GM19328 (cell line): Measurements from ENCODE around the gene PHKB.
"Not testable (repeated sequence)": the region's sequence is repeated elsewhere in the genome, so short reads cannot be mapped to it uniquely, and the experiment has no call there.

Experiments used
- ATAC-seq: cut with Tn5 transposase; IDR thresholded peaks from one replicate; pipeline ENCODE4 v1.9.1; 2021; ENCODE audit warnings: mild to moderate bottlenecking, moderate library complexity; ENCODE audit not compliant: unreplicated experiment

The PHKB gene

GRCh38 chr16:47499700-47500264, 38.7 kb downstream of the PHKB start:
- ATAC-seq, result no peak

GRCh38 chr16:47503936-47504335, 42.8 kb downstream of the PHKB start:
- no peak for ATAC-seq

DNA sequence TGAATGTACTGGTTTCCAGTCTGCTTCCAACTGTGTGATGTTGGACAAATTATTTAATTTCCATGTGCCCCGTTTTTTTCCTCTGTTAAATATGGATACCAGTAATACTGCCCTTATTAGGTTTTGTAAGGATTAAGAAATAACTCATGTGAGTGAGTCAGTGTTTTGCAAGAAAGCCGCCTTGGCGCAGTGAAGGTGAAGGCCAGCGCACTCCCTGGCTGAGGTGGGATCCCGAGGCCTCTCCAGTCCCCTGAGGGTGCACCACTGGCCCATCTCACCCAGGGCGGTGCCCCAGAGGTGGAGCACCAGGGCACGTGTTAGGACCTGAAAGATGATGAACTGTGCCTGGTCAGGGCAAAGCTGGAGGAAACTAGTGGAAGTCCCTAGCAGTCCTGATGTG, 43.5 kb downstream of the PHKB start:
- ATAC-seq, result no peak

GRCh38 chr16:47506800-47507199, 45.7 kb downstream of the PHKB start:
- ATAC-seq, result no peak

DNA sequence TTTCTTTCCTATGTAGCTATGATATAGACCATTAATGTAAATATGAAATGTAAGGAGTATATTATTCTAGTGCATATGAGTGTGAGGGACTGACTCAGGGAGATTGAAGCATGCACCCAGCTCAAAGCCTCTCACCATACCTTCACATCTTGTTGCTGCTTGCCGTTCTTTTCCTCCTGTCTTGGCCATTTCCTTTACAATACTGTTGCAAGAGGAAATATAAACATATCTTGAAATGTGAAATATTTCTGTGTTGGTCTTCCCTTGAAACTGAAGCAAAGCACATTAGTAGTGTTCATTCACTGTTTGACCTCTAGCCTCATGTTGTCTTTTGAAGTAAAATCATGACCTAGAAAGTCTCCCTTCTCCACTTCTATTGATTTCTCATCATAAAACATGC, 46.6 kb downstream of the PHKB start:
- no peak for ATAC-seq

- no peak for ATAC-seq
These were observed 50.8 kb downstream of the PHKB start for GRCh38 chr16:47511882-47512281.

GRCh38 chr16:47519037-47519436, 57.9 kb downstream of the PHKB start:
- ATAC-seq, result no peak

DNA sequence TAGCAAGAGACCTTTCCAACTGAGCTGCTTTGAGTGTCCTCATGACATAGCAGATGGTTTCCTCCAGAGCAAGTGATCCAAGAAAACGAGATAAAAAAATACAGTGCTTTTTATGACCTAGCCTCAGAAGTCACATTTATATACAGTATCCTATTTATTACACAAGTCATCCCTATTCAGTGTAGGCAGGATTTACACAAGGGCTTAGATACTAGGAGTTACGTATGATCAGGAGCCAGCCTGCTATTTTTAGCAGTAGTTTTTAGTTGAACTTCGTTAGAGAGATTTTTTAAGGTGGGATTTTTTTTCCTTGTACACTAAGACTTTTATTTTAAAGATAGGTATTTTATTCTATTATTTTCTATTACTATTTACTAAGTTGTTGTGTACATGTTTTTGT, 58.4 kb downstream of the PHKB start:
- ATAC-seq, result no peak

DNA sequence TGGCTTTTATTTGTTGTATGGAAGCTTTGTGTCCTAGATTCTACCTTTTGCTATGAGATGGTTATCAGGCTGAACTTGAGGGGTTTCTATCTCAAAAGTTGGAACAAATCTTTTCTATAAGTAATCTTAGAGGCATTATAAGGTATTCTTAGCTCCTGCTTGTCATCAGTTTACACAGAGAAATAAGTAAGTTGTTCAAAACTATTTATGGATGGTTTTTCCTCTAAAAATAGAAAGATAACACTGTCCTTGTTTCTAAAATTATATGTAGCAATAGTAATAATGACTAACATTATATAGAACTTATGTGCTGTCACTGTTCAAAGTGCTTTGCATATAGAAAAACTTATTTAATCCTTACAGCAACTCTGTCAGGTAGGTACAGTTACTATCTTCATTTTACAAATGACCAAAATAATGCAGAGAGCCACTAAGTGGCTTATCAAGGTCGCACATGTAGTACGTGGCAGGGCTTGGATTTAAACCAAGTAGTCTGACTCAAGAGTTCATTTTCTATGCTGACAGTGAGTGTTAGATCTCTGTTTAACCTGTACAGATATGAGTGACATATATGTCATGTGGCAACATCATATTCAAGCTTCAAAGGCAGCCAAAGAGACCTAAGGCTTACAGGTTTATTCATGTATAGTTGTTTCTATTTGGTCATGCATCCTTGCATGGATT, 59.0 kb downstream of the PHKB start:
- no peak for ATAC-seq

GRCh38 chr16:47523342-47524006, 62.3 kb downstream of the PHKB start:
- peak; percentile 99 for ATAC-seq

GRCh38 chr16:47524007-47524405, 62.9 kb downstream of the PHKB start:
- no peak for ATAC-seq

GRCh38 chr16:47528431-47528830, 67.3 kb downstream of the PHKB start:
- no peak for ATAC-seq

GRCh38 chr16:47533744-47534292, 72.7 kb downstream of the PHKB start:
- ATAC-seq, result no peak

GRCh38 chr16:47538472-47538871, 77.3 kb downstream of the PHKB start:
- no peak for ATAC-seq

DNA sequence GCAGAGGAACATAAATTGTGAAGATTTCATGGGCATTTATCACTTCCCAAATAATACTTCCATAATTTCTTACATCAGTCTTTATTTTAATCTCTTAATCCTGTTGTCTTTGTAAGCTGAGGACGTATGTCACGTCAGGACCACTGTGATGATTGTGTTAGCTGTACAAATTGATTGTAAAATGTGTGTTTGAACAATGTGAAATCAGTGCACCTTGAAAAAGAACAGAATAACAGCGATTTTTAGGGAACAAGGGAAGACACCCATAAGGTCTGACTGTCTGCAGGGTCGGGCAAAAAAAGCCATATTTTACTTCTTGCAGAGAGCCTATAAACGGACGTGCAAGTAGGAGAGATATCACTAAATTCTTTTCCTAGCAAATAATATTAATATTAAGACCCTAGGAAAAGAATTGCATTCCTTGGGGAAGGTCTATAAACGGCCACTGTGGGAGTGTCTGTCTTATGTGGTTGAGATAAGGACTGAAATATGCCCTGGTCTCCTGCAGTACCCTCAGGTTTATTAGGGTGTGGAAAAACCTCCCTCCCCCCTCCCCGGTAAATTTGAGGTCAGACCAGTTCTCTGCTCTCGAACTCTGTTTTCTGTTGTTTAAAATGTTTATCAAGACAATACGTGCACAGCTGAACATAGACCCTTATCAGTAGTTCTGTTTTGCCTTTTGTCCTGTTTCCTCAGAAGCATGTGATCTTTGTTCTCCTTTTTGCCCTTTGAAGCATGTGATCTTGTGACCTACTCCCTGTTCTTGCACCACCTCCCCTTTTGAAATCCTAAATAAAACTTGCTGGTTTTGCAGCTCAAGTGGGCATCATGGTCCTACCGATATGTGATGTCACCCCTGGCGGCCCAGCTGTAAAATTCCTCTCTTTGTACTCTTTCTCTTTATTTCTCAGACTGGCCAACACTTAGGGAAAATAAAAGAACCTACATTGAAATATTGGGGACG, 78.9 kb downstream of the PHKB start:
- not testable (repeated sequence) for ATAC-seq

DNA sequence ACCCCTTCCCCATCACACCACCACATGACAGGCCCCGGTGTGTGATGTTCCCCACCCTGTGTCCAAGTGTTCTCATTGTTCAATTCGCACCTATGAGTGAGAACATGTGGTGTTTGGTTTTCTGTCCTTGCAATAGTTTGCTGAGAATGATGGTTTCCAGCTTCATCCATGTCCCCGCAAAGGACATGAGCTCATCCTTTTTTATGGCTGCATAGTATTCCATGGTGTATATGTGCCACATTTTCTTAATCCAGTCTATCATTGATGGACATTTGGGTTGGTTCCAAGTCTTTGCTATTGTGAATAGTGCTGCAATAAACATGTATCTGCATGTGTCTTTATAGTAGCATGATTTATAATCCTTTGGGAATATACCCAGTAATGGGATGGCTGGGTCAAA, 80.0 kb downstream of the PHKB start:
- not testable (repeated sequence) for ATAC-seq

GRCh38 chr16:47544255-47544654, 83.1 kb downstream of the PHKB start:
- ATAC-seq, result not testable (repeated sequence)

GRCh38 chr16:47551185-47551584, 90.1 kb downstream of the PHKB start:
- ATAC-seq, result not testable (repeated sequence)

DNA sequence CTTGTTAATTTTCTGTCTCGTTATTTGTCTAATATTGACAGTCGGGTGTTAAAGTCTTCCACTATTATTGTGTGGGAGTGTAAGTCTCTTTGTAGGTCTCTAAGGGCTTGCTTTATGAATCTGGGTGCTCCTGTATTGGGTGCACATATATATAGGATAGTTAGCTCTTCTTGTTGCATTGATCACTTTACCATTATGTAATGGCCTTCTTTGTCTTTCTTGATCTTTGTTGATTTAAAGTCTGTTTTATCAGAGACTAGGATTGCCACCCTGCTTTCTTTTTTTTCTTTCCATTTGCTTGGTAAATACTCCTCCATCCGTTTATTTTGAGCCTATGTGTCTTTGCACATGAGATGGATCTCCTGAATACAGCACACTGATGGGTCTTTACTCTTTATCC, 90.6 kb downstream of the PHKB start:
- ATAC-seq, result not testable (repeated sequence)

DNA sequence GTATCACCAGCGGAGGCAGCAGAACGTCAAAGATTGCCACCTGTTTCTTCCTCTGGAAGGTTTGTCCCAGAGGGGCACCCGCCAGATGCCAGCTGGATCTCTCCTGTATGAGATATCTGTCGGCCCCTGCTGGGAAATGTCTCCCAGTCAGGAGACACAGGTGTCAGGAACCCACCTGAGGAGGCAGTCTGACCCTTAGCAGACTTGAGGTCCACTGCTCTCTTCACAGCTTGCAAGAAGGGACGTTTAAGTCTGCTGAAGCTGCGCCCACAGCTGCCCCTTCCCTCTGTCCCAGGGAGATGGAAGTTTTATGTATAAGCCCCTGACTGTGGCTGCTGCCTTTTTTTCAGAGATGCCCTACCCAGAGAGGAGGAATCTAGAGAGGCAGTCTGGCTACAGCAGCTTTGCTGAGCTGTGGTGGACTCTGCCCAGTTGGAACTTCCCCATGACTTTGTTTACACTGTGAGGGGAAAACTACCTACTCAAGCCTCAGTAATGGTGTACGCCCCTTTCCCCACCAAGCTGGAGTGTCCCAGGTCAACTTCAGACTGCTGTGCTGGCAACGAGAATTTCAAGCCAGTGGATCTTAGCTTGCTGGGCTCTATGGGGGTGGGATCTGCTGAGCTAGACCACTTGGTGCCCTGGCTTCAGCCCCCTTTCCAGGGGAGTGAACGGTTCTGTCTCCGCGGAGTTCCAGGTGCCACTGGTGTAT, 92.9 kb downstream of the PHKB start:
- ATAC-seq, result no peak
